Activated CD8-positive, alpha-beta memory T cell treated with anti-CD3 and anti-CD28 coated beads, Interleukin-2, amount 50 U/mL, for 24 hours (primary cell): ENCODE measurements around the gene KANK2.
"Not testable (repeated sequence)": the region's sequence is repeated elsewhere in the genome, so short reads cannot be mapped to it uniquely, and the experiment has no call there.

Source experiments
- DNase-seq: peaks from one replicate; pipeline ENCODE4 v3.0.0-alpha.2; 2020; ENCODE audit errors: extremely low read depth

The KANK2 gene

DNA sequence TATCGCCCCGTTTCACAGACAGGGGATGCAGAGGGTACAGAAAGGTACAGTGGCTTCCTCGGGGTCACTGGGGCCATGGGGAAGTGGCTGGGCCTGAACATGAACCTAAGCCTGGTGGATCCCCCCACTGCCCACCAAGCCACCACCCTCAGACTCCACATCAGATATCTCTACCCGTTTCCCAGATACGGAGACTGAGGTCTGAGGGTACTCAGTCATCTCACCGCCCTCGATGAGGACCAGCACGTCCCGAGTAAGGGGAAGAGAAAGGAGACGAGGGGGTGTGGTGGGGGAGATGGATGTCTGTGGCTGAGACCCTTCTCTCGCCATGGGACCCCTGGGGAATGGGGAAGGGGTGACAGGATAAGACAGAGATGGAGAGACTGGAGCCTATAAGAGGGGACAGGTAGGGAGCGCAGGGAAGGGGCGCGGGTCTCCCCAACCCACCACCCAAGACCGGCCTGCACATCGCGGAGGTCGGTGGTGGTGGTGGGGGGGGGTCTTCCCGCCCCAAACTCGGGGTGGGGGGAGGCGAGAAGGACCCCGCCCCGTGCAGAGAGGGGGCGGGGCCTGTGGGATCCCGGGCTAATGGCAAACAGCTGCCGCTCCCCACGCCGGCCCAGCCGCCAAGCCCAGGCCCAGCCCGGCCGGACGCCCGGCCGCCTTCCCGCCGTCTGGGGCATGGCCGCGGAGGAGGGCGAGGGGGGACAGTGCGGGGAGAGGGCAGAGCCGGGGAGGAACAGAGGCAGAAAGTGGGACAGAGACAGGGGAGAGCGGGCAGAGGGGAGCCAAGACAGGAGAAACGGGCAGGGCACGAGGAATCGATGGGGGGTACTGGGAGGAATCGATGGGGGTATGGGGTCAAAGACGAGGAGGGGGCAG, 698 bp downstream of the KANK2 start:
- DNase-seq, result no peak

DNA sequence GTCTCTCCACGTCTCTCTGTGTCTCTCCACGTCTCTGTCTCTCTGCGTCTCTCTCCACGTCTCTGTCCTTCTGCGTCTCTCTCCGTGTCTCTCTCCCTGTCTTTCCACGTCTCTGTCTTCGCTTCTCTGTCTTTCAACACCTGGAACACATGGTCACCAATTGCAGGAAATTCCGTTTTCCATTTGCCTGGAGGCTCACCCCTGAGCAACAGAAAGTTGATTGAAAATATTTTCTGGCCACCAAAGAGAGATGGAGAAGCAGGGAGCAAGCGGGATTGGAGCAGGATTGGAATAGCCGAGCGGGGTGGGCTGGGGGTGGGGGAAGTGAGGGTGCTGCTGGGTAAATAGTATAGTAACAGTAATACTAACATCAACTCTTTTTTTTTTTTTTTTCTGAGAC, 1.7 kb downstream of the KANK2 start:
- no peak for DNase-seq

DNA sequence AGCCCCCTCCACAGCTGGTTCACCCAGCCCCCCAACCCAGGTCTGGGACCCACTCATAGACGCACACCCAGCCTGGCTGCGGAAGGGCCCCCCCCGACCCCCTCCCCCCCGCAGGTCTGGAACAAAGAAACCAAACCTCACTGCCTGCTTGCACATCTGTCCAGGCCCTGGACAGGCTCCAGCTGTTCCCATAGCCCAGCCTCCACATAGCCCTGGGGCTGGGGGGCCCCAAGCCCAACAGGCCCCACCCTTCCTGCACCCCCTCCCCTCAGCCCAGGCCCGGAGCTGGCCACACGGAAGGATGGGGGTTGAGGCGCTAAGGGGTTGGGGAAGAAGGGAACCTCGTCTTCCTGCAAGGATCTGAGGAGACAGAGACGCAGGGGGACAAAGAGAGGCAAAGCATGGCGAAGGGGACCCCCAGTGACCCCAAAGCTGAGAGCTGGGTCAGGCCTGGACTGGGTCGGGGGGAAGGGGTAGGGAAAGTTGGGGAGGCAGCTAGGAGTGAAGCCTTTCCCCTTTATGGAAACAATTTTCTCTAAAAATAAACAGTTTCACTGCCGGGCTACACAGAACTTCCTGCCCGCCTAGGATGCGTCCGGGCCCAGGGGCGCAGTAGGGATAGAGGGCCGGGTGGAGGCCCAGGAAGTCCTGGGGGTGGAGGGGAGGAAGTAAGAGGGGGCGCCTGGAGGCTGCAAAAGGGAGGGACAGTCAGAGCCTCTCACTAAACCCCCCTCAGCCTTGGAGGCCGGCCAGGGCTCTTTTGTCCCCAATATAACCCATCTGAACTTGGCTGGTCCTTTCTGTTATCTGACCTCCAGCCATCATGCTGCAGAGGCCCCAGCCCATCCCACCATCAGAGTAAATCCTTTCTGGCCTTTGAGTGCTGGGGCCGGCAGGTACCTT, 2.4 kb downstream of the KANK2 start:
- DNase-seq, result no peak

DNA sequence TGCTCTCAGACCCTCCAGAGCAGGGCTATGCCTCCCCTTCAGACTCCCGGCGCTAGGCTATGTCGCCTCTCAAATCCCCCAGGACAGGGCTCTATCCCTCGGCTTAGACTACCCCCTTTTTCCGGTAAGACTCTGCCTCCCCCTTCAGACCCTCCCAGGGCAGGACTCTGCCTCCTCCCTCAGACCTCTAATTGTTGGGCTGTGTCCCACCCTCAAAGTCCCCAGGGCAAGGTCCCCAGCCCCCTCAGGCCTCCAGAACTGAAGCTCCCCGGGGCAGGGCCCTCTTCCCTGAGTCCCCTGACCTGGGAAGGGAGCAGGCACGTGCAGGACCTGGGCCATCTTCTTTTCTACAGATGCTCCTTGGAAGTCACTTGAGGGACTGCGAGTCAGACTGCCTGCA, 3.2 kb downstream of the KANK2 start:
- no peak for DNase-seq

DNA sequence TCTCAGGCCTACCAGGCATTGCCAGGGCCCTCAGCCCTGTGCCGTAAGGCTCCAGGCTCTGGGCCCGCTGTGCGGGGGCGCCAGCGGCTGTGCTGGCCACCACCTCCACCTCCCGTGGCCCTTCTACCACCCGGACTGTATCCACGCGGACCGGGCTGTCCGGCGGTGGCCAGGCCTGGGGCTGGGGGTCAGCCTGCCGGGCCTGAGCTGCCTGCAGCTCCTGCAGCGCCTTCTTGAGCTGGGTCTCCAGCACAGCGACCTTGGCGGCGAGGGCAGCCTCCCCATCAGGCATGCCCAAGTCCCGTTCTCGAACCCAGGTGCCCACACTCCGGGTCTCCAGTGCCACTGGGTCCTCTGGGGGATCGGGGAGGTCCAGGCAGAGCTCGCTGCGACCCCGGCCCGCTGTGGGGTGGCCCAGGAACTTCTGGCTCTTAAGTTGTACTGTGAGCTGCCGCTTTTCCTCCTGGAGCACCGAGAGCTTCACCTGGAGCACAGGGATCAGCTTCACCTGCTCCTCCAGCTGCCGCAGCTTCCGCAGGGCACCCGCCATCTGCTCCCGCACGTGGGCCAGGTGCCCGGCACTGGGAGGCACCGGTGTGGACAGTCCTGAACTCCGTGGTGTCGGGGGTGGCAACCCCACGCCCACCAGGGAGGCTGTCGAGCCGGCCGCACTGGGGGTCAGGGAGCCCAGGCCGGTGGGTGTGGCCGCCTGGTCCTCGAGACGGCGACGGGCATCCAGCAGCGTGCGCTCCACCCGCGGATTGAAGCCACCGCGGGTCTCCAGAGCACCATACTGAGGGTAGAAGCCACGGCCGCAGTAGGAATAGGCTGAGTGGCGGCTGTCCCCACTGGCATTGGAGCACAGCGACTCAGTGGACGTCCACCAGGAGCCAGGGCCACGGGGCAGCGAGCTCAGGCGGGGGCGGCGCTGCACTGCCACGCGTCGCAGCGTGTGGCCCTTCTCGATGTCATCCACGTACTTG, 4.1 kb downstream of the KANK2 start:
- no peak for DNase-seq

DNA sequence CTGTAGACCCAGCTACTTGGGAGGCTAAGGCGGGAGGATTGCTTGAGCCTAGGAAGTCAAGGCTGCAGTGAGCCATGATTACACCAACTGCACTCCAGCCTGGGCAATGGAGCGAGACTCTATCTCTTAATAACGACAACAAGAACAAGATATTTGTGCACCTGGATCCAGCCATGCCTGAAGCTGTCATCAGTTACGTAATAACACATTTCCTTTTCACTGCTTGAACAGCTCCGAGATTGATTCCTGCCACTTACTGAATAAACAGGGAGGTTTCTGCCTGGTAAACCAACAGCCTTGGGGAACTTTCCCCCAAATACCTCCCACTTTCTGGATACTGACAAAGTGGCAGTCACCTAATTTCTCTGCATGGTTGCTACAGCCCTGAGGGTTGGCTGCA, 5.4 kb downstream of the KANK2 start:
- DNase-seq, result no peak

- no peak for DNase-seq
Measured at GRCh38 chr19:11191273-11191755, 6.0 kb downstream of the KANK2 start.

GRCh38 chr19:11190501-11190900, 6.8 kb downstream of the KANK2 start:
- DNase-seq, result no peak

- DNase-seq, result no peak
Measured at GRCh38 chr19:11187441-11187840, 9.9 kb downstream of the KANK2 start.

DNA sequence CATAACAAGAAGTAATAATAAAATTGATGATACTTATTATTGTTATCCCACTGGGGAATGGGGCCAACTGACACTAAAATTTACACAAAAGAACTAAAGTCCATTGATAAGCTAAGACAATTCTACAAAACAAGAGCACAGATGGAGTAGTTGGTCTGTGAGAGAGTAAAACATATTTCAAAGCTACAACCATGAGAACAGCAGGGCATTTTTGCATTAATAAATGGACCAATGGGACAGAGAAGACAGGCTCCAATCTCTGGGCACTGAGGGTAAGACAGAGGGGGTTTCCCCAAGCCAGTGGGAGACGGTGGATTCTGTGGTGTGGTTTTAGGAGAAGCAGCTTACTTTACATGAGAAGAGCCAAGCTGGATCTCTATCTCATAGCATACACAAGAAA, 14.4 kb downstream of the KANK2 start:
- DNase-seq, result no peak

DNA sequence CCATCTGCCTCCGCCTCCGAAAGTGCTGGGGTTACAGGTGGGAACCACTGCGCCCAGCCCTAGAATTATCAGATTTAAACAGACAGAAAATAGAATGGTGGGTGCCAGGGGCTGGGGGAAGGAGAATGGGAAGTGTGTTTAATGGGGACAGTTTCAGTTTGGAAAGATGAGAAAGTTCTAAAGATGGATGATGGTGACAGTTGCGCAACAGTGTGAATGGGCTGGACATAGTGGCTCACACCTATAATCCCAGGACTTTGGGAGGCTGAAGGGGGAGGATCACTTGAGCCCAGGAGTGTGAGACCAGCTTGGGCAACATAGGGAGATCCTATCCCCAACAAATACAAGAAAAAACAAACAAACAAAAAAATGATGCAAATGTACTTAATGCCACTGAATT, 15.9 kb downstream of the KANK2 start:
- no peak for DNase-seq

- not testable (repeated sequence) for DNase-seq
Measured at GRCh38 chr19:11180975-11181374, 16.4 kb downstream of the KANK2 start.

DNA sequence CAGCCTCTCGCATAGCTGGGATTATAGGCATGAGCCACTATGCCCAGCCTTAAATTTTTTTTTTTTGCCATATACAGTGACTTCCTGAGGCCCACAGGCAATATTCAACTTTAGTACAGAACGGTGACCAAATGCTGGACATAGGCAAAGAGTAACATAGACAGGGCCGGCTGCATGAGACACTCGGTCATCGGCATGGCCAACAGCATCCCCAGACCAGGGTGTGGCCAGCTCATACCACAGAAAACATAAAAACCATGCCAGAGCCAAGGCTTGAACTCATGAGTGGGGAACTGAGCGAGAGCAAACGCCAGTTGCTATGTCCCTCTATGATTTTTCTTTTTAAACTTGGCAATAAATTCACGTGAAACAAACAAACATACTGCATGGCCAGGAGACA, 17.0 kb downstream of the KANK2 start:
- DNase-seq, result no peak

- no peak for DNase-seq
Measured at GRCh38 chr19:11179716-11180297, 17.5 kb downstream of the KANK2 start.

- not testable (repeated sequence) for DNase-seq
Measured at GRCh38 chr19:11179145-11179465, 18.2 kb downstream of the KANK2 start.

DNA sequence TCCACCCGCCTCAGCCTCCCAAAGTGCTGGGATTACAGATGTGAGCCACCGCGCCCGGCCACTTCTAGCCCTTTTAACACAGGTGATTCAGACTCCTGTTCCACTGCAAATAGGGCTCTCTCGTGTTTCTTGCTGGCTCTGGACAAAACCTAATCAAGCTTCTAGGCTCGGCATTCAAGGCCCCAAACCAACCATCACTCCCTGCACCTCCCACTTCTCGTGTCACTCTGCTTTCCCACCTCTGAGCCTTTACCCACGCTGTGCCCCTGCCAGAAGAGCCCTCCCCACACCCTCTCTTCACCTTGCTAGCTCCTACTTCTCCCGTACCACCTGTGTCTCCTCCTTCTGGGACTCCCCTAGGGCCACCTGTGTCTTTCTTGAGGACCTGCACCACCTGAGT, 19.8 kb downstream of the KANK2 start:
- no peak for DNase-seq

GRCh38 chr19:11176466-11177193, 20.7 kb downstream of the KANK2 start:
- no peak for DNase-seq

DNA sequence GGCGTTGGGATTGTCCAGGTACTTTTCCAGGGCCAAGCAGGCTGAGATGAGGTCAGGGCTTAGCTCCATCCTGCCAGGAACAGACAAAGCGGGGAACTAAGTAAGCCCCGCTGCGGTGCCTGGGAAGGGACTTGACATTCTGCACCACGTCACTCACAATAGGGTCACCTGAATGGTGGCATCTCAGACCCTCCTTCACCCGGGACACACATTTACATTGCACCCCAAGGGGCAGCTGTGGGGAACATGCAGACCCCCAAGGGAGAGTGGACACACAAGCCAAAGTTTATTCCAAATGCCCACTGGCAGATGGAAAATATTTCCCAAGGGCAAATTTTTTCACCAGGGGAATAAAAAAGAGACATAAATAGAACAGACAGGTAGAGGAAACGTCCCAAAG, 21.4 kb downstream of the KANK2 start:
- DNase-seq, result no peak

- DNase-seq, result no peak
Measured at GRCh38 chr19:11174336-11174735, 23.0 kb downstream of the KANK2 start.

DNA sequence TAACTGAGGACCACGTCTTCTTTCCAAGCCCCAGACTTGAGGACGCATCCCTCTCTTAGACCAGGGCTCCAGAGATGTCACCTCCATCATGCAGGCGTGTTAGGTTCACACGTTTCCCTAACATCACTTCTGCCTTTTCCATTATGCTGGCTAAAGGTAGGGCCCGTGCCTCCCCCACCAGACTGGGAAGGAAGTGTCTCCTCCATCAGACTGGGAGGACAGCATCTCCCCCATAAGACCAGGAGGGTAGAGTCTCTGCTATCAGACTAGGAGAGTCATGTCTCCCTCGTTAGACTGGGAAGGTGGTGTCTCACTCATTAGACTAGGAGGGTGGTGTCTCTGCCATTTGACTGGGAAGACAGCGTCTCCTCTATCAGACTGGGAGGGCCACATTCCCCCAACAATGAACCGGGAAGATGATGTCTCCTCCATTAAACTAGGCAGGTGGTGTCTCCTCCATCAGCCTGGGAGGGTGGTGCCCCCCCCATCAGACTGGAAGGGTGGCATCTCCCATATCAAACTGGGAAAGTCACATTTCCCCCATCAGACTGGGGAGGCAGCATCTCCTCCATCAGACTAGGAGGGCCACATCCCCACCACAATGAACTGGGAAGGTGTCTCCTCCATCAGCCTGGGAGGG, 23.7 kb downstream of the KANK2 start:
- DNase-seq, result no peak
